ENCODE results near the gene ZNF823. TPM values are rescaled to one million over a fixed set of nuclear protein-coding genes. Genes with fewer than 3 reads are reported as not detected.

The ZNF823 gene
- total RNA-seq, 1 donor = 5.6 TPM

DNA sequence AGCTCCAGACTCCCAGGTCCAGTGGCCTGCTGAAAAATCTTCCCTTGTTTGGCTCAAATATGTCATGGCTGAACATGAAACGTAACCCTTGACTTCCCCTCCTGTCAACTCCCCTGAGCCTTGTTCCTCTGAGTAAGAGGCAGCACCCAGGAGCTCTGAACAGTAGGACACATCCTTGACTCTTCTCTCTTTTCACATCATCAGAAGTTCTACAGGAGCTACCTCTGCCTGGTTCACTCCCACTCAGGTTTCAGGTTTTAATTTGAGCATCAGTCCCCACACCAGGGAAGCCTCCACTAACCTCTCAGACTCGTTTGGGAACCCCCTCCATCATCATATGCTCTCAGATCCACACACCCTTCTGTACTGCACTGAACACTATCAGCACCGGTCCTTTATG lies 30.3 kb downstream of the ZNF823 start:
- TF ChIP-seq, protein P1, sequence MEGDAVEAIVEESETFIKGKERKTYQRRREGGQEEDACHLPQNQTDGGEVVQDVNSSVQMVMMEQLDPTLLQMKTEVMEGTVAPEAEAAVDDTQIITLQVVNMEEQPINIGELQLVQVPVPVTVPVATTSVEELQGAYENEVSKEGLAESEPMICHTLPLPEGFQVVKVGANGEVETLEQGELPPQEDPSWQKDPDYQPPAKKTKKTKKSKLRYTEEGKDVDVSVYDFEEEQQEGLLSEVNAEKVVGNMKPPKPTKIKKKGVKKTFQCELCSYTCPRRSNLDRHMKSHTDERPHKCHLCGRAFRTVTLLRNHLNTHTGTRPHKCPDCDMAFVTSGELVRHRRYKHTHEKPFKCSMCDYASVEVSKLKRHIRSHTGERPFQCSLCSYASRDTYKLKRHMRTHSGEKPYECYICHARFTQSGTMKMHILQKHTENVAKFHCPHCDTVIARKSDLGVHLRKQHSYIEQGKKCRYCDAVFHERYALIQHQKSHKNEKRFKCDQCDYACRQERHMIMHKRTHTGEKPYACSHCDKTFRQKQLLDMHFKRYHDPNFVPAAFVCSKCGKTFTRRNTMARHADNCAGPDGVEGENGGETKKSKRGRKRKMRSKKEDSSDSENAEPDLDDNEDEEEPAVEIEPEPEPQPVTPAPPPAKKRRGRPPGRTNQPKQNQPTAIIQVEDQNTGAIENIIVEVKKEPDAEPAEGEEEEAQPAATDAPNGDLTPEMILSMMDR (IDR thresholded peaks at IDR 0.05; ENCODE audit: insufficient read depth, low read depth, low read length) = no peak
- H3K4me3 ChIP-seq (ENCODE audit: low read depth, low read length) = no peak overlapping the region
- DNase-seq (ENCODE audit: low read depth) = no peak

DNA sequence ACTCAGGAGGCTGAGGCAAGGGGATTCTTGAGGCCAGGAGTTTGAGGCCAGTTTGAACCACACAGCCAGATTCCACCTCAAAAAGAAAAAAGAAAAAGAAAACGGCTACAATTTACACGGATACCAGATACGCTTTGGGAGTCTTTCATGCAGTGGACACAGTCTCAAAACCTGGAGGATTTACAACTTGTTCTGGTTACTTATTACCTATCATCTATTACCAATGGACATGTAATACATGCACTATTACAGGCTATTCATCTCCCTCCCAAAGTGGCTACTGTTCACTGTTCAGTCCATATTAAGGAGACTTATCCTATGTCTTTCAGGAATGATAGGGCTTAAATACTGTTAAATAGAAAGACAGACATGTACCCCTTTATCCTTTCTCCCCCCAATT lies 33.3 kb downstream of the ZNF823 start:
- no peak for DNase-seq (ENCODE audit: low read depth)
- TF ChIP-seq, protein P1 (IDR thresholded peaks at IDR 0.05; ENCODE audit: insufficient read depth, low read depth, low read length) = no peak
- H3K4me3 ChIP-seq (ENCODE audit: low read depth, low read length) = no peak overlapping the region

DNA sequence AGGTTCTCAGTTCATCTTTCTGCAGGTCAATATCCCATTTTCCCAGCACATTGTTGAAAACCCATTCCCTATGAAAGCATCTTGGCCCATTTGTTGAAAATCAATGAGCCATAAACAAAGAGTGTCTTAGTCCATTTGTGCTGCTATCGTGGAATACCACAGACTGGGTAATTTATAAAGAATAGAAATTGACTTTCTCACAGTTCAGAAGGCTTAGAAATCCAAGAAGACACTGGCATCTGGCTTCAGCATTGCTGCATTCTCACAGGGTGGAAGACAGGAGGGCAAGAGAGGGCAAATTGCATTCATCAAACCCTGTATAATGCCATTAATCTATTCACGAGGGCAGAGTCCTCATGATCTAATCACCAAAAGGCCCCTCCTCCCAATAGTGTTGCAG lies 34.1 kb downstream of the ZNF823 start:
- TF ChIP-seq, protein P1 (IDR thresholded peaks at IDR 0.05; ENCODE audit: insufficient read depth, low read depth, low read length) = no peak
- DNase-seq (ENCODE audit: low read depth) = no peak
- no peak overlapping the region for H3K4me3 ChIP-seq (ENCODE audit: low read depth, low read length)

DNA sequence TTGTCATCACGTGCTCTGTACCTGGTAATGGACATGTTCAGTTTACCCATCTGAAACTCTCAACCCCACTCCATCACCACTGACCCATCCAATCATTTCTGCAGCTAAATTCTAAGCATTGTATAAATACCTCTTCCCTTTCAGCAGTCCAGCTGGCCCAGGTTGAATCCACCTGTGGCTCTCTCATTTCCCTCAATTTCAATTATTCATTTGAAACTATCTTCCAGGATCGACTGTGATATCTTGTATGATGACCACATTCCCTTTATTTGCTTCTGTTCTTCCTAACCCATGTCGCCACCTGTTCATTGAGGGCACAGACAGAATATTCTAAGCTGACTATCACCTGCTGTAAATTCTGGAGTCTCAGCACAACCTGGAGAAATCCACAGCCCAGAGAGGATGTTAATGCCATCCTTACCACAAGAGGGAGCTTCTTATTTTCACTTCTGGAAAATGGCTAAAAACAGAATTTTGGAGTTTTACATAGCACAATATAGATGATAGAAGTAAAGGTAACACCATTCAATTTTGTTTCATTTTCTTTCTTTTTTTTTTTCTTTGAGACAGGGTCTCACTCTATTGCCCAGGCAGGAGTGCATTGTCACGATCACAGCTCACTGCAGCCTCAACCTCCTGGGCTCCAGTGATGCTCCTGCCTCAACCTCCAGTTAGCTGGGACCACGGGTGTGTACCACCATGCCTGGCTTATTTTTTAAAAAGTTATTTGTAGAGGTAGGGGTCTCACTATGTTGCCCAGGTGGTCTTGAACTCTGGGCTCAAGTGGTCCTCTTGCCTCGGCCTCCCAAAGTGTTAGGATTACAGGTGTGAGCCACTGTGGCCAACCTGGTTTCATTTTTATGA lies 38.6 kb downstream of the ZNF823 start:
- DNase-seq (ENCODE audit: low read depth) = peak; percentile 44
- TF ChIP-seq, protein P1 (IDR thresholded peaks at IDR 0.05; ENCODE audit: insufficient read depth, low read depth, low read length) = peak; percentile 74
- H3K4me3 ChIP-seq (ENCODE audit: low read depth, low read length) = no peak overlapping the region

DNA sequence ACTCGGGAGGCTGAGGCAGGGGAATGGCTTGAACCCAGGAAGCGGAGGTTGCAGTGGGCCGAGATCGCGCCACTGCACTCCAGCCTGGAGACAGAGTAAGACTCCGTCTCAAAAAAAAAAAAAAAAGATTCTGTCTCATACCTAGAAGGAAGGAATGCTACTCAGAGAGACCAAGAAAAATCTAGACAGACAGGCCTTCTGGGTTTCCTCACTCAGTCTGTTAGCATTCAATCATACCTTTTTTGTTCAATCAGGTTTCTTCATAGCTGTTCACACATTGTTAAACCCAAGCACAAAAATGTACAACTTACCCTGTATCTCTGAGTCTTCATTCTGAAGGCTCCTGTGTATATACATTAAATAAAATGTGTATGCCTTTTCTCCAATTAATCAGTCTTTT lies 40.5 kb downstream of the ZNF823 start:
- no peak overlapping the region for H3K4me3 ChIP-seq (ENCODE audit: low read depth, low read length)
- DNase-seq (ENCODE audit: low read depth) = no peak
- TF ChIP-seq, protein P1 (IDR thresholded peaks at IDR 0.05; ENCODE audit: insufficient read depth, low read depth, low read length) = no peak

DNA sequence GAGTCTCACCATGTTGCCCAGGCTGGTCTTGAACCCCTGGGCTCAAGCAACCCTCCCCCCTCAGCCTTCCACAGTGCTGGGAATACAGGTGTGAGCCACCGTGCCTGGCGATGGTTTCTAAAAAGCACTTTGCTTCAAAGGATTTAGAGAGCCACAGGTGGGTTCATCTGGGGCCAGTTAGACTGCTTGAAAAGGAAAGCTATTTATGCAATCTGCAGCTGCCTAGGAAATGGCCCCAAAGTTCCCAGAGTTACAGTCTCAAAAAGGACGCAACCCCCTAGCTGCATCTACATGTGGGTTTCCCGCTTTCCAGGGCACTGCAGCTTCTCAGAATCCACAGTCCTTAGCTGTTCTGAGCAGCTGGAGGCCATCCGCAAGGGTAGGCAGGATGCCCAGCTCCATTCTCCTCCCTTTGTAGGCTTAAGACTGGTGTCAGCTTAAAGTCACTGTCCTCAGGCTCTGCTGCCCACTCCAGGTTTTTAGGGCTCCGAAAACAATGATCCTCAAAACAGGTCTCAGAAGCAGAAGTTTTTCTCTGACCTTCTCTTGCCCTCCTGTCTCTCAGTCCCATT lies 41.4 kb downstream of the ZNF823 start:
- no peak overlapping the region for H3K4me3 ChIP-seq (ENCODE audit: low read depth, low read length)
- TF ChIP-seq, protein P1 (IDR thresholded peaks at IDR 0.05; ENCODE audit: insufficient read depth, low read depth, low read length) = no peak
- DNase-seq (ENCODE audit: low read depth) = no peak
